HepG2 (cell line): ENCODE results near the gene NPAS2. TPM values are rescaled to one million over a fixed set of nuclear protein-coding genes. Genes with fewer than 3 reads are reported as not detected.

Experiments
- ATAC-seq: fragments of 200-7000 bp; cut with Tn5 transposase; 3 replicates; pipeline ENCODE4 v1.9.1; 2020; ENCODE audit warnings: mild to moderate bottlenecking, moderate library complexity
- BruUV-seq: library from RNA; stranded (reverse); fragments of 400-500 nt; replicated peaks from 2 replicates; lab custom pipeline; 2021; lab: Mats Ljungman, UMichigan
- CTCF ChIA-PET: fragments of 300-600 bp; formaldehyde crosslinking; extraction: SDS; loops from one replicate; lab custom pipeline; 2021; ENCODE audit warnings: low total read pairs, inconsistent platforms, low intra/inter-chr PET ratio; lab: Yijun Ruan, JAX
- POLR2A ChIA-PET: fragments of 350-600 bp; sonication (Branson Sonifier 250); formaldehyde crosslinking; loops from one replicate; lab custom pipeline; 2020; ENCODE audit warnings: antibody characterized with exemption, inconsistent platforms; lab: Yijun Ruan, JAX
- DNase-seq: peaks from one replicate; pipeline ENCODE4 v3.0.0-alpha.2; 2015; ENCODE audit warnings: low spot score
- FAIRE-seq: peaks from 3 replicates; lab custom pipeline; 2011; peaks lifted over from hg19 to GRCh38; lab: Jason Lieb, UNC
- H2AFZ ChIP-seq: one replicate; pipeline ENCODE4 v1.6.1; 2011; ENCODE audit warnings: low read length, inconsistent platforms
- H3K27ac ChIP-seq: fragments of 300-600 bp; 3 replicates; pipeline ENCODE4 v1.8.0; 2011; ENCODE audit warnings: mixed run types, mild to moderate bottlenecking, mixed read lengths, low read length, inconsistent platforms; ENCODE audit not compliant: insufficient read depth; ENCODE audit errors: extremely low read length
- H3K27me3 ChIP-seq, 2 experiments: fragments of 200-600 bp in 1 of 2; 2 replicates in 1 of 2; 3 replicates in 1 of 2; pipeline versions ENCODE4 v1.6.0 to v1.8.0; 2011; ENCODE audit warnings: low read length in 2 of 2, mild to moderate bottlenecking in 2 of 2, moderate library complexity in 2 of 2, inconsistent platforms in 1 of 2; ENCODE audit not compliant: insufficient read depth in 2 of 2, control insufficient read depth in 1 of 2
- H3K36me3 ChIP-seq, 2 experiments: fragments of 200-600 bp in 1 of 2; replicated peaks in 1 of 2; 2 replicates in 1 of 2; 3 replicates in 1 of 2; pipeline versions ENCODE4 v1.5.1 to v1.8.0; 2011; ENCODE audit warnings: low read length in 2 of 2, inconsistent platforms in 1 of 2; ENCODE audit not compliant: insufficient read depth in 2 of 2, control insufficient read depth in 1 of 2
- H3K4me1 ChIP-seq: 2 replicates; pipeline ENCODE4 v1.5.1; 2012; ENCODE audit warnings: low read length, inconsistent platforms; ENCODE audit not compliant: insufficient read depth
- H3K4me2 ChIP-seq: 2 replicates; pipeline ENCODE4 v1.6.0; 2011; ENCODE audit warnings: low read depth, low read length, inconsistent platforms
- H3K4me3 ChIP-seq, 3 experiments: fragments of 200-600 bp in 1 of 3; sonication (generic), shearing (Covaris generic) in 1 of 3; replicated peaks in 1 of 3; 2 replicates each; pipeline ENCODE4 v1.5.1; 2011 to 2016; ENCODE audit warnings: low read length in 3 of 3, inconsistent platforms in 2 of 3, low read depth in 2 of 3, mild to moderate bottlenecking in 2 of 3, control low read depth in 1 of 3, mixed read lengths in 1 of 3; ENCODE audit not compliant: insufficient read depth in 1 of 3
- H3K79me2 ChIP-seq: one replicate; pipeline ENCODE4 v1.6.1; 2011; ENCODE audit warnings: low read length, inconsistent platforms; ENCODE audit not compliant: insufficient read depth
- H3K9ac ChIP-seq: 2 replicates; pipeline ENCODE4 v1.6.0; 2011; ENCODE audit warnings: mild to moderate bottlenecking, low read depth, low read length, inconsistent platforms; ENCODE audit not compliant: insufficient read depth
- H3K9me3 ChIP-seq: 2 replicates; pipeline ENCODE4 v1.5.1; 2012; ENCODE audit warnings: mild to moderate bottlenecking, low read length
- H4K20me1 ChIP-seq: 2 replicates; pipeline ENCODE4 v1.6.0; 2011; ENCODE audit warnings: inconsistent platforms, mild to moderate bottlenecking, low read length, moderate library complexity; ENCODE audit not compliant: insufficient read depth
- AGO2 ChIP-seq: fragments of 200-400 bp; formaldehyde crosslinking; optimal IDR thresholded peaks from 2 replicates; pipeline ENCODE3; 2017; ENCODE audit warnings: mild to moderate bottlenecking, low read depth, low read length, moderate library complexity
- CC2D1A ChIP-seq: sonication (generic); formaldehyde crosslinking; IDR thresholded peaks from 2 replicates; pipeline ENCODE4 v1.8.1; 2023; ENCODE audit warnings: mild to moderate bottlenecking, missing genetic modification reagents
- FOXA1 ChIP-seq, 2 experiments: fragments of 450-650 bp in 1 of 2; sonication (generic) in 1 of 2; formaldehyde crosslinking in 1 of 2; IDR thresholded peaks; 2 replicates each; pipeline versions ENCODE4 v1.4.0 to v1.6.1; 2016 to 2020; ENCODE audit warnings: missing genetic modification reagents in 1 of 2
- RERE ChIP-seq: IDR thresholded peaks from 2 replicates; pipeline ENCODE4 v1.6.1; 2016; ENCODE audit warnings: low read depth, missing genetic modification reagents, missing compliant biosample characterization
- ZNF724P ChIP-seq: sonication (generic); formaldehyde crosslinking; IDR thresholded peaks from 2 replicates; pipeline ENCODE4 v1.8.0; 2022; ENCODE audit warnings: missing genetic modification reagents, borderline replicate concordance
- ZNF792 ChIP-seq: IDR thresholded peaks from 2 replicates; pipeline ENCODE4 v1.6.1; 2016
- WGBS: methylation state at CpG from one replicate; pipeline ENCODE4 v1.1.6; 2017; ENCODE audit warnings: low lambda C conversion rate; 5-methylcytosine and 5-hydroxymethylcytosine counted together
- in situ Hi-C: cut with HindIII; loops from 2 replicates; pipeline ENCODE4 v1.10.0; 2017; ENCODE audit warnings: low pct_unique_long_range_greater_than_20kb; ENCODE audit not compliant: extremely low pct_ligation_motif_present
- intact Hi-C: fragments of 100-400 bp; cut with micrococcal nuclease; formaldehyde crosslinking; loops from one replicate; pipeline ENCODE4 v1.10.0; 2022; ENCODE audit not compliant: unreplicated experiment
- polyA plus RNA-seq, 8 experiments: library from polyadenylated mRNA; depleted of rRNA in 3 of 8; stranded (reverse) in 7 of 8; unstranded in 1 of 8; fragments of >200 nt; fragmentation: Illumina TruSeq in 4 of 8; extraction: Trizol in 4 of 8; gene quantifications; 2 replicates each; pipeline versions ENCODE4 v1.2.1 to v1.2.3, GENCODE V29; 2011 to 2016; ENCODE audit warnings: low read depth in 4 of 8, missing spikeins in 1 of 8, mixed read lengths in 1 of 8; ENCODE audit not compliant: insufficient read depth in 1 of 8
- total RNA-seq, 5 experiments: library from RNA; depleted of rRNA; stranded (reverse); fragments of >200 nt; fragmentation: Illumina TruSeq; extraction: Trizol; gene quantifications; 2 replicates each; pipeline ENCODE4 v1.2.3, GENCODE V29; 2016; ENCODE audit warnings: low read depth in 1 of 5
- TF ChIP-seq, protein P1 (sequence below): sonication (generic); formaldehyde crosslinking; IDR thresholded peaks from 2 replicates; pipeline ENCODE4 v1.5.1; 2020; ENCODE audit warnings: mild to moderate bottlenecking, missing genetic modification reagents, moderate library complexity
- TF ChIP-seq, protein P2 (sequence below): sonication (generic); formaldehyde crosslinking; IDR thresholded peaks from 2 replicates; pipeline ENCODE4 v1.8.1; 2023; ENCODE audit warnings: mild to moderate bottlenecking, missing genetic modification reagents

The NPAS2 gene
- total and polyA plus RNA-seq, 2 of the 13 experiments (the other 11 are each of a cell fraction or from before 2014, with no cell fraction given) = 14.8 to 37.5 TPM

DNA sequence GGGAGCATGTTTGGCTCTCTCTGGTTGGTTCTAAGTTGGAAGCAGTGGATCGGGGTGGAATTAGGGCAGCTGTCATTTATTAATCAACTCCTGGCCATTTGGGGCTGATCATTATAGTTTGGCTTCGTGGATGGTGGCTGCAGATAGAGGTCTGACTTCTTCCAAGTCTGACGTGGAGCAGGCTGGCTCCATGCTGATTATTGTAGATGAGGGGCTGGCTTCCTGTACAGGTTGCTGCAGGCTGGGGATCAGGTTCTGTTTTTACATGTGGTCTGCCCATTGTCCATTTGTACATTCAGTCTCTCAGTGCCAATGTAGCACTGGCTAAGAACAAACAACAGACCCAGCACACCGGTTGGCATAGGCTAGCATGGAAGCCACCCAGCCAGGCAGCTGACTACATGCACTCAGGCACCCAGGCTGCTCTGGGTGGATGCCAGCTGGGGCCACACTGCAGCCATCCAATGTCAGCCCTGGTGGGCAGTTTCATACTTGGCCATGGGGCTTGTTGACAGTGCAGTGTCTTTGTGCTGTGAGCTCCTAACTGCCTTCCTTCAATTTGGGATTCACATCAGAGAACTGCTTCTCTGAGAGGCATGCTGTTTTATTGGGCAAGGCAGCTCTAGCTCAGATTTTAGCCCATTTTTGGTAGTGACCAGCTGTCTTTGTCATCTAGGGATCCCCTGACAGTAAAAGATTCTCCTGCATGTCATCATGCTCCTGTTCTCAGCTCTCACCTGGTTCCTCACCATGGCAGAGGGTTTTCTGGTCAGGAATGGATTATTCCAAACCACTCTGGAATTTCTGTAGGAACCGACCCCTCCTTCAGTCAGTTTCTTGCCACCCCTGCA is 25.4 kb downstream of the NPAS2 start:
- H4K20me1 ChIP-seq = peaks cover 34% of the 10 kb centered on the region; the same call in 1 of the 2 replicates
- H3K4me2 ChIP-seq = no peak overlapping the region
- no peaks in the 10 kb centered on the region for H3K27me3 ChIP-seq
- no peak for DNase-seq
- ChIA-PET POLR2A (no interaction called here), CTCF (no interaction called here)
- intact Hi-C loops = no loop called here
- peaks cover 10% of the 10 kb centered on the region; the same call in 1 of the 2 replicates for H3K9me3 ChIP-seq
- peaks cover 4 to 33% of the 10 kb centered on the region in 2 experiments; a peak in 3 of 5 replicates for H3K36me3 ChIP-seq
- TF ChIP-seq CC2D1A (CRISPR knock-in tag) (0 out of 2 replicates have a peak, but pooled peaks have one; percentile 43), ZNF792 (CRISPR knock-in tag) (peak; percentile 100), ZNF724P (CRISPR knock-in tag) (no peak), AGO2 (peak; percentile 51), RERE (CRISPR knock-in tag) (no peak), FOXA1 (IDR thresholded peaks at IDR 0.05) (no peak), FOXA1 (CRISPR knock-in tag; IDR thresholded peaks at IDR 0.05) (0 out of 2 replicates have a peak, but pooled peaks have one; percentile 11)
- TF ChIP-seq, protein P1, sequence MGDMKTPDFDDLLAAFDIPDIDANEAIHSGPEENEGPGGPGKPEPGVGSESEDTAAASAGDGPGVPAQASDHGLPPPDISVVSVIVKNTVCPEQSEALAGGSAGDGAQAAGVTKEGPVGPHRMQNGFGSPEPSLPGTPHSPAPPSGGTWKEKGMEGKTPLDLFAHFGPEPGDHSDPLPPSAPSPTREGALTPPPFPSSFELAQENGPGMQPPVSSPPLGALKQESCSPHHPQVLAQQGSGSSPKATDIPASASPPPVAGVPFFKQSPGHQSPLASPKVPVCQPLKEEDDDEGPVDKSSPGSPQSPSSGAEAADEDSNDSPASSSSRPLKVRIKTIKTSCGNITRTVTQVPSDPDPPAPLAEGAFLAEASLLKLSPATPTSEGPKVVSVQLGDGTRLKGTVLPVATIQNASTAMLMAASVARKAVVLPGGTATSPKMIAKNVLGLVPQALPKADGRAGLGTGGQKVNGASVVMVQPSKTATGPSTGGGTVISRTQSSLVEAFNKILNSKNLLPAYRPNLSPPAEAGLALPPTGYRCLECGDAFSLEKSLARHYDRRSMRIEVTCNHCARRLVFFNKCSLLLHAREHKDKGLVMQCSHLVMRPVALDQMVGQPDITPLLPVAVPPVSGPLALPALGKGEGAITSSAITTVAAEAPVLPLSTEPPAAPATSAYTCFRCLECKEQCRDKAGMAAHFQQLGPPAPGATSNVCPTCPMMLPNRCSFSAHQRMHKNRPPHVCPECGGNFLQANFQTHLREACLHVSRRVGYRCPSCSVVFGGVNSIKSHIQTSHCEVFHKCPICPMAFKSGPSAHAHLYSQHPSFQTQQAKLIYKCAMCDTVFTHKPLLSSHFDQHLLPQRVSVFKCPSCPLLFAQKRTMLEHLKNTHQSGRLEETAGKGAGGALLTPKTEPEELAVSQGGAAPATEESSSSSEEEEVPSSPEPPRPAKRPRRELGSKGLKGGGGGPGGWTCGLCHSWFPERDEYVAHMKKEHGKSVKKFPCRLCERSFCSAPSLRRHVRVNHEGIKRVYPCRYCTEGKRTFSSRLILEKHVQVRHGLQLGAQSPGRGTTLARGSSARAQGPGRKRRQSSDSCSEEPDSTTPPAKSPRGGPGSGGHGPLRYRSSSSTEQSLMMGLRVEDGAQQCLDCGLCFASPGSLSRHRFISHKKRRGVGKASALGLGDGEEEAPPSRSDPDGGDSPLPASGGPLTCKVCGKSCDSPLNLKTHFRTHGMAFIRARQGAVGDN (CRISPR knock-in tag) = 0 out of 2 replicates have a peak, but pooled peaks have one; percentile 26
- TF ChIP-seq, protein P2, sequence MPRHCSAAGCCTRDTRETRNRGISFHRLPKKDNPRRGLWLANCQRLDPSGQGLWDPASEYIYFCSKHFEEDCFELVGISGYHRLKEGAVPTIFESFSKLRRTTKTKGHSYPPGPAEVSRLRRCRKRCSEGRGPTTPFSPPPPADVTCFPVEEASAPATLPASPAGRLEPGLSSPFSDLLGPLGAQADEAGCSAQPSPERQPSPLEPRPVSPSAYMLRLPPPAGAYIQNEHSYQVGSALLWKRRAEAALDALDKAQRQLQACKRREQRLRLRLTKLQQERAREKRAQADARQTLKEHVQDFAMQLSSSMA = 0 out of 2 replicates have a peak, but pooled peaks have one; percentile 49
- no peak overlapping the region for H3K9ac ChIP-seq
- no peak for FAIRE-seq
- no TSS peak for BruUV-seq
- peak; percentile 39; the same call in 2 of the 3 replicates for ATAC-seq
- in situ Hi-C loops = no loop called here
- H2AFZ ChIP-seq = no peak overlapping the region
- H3K27ac ChIP-seq = no peak overlapping the region
- peaks cover 89% of the 10 kb centered on the region for H3K79me2 ChIP-seq
- peaks cover 25% of the 10 kb centered on the region for H3K4me1 ChIP-seq
- H3K4me3 ChIP-seq = no peak overlapping the region
- WGBS = 98% methylated on average over 4 of the region's 5 CpGs
